Fibroblast of villous mesenchyme (primary cell): Measurements from ENCODE around the gene RBM22. TPM values are rescaled to one million over a fixed set of nuclear protein-coding genes. Genes with fewer than 3 reads are reported as not detected.
A peak's percentile ranks its signal among the peaks of the same experiment; 100 is the strongest.

Source experiments
- DNase-seq: peaks from one replicate; pipeline ENCODE4 v3.0.0-alpha.2; 2010; ENCODE audit warnings: low read depth
- H3K4me3 ChIP-seq: 2 replicates; pipeline ENCODE4 v1.5.1; 2011; ENCODE audit warnings: low read depth, mild to moderate bottlenecking, low read length
- total RNA-seq: library from RNA; depleted of rRNA; stranded (reverse); fragments of >200 nt; gene quantifications from 2 replicates; pipeline ENCODE4 v1.2.3, GENCODE V29; 2012
- TF ChIP-seq, protein P1 (sequence below): IDR thresholded peaks from 2 replicates; pipeline ENCODE4 v1.5.1; 2012; ENCODE audit warnings: low read depth, mild to moderate bottlenecking, low read length; ENCODE audit not compliant: insufficient read depth

RBM22 gene
- total RNA-seq, 1 donor = 29.8 TPM

DNA sequence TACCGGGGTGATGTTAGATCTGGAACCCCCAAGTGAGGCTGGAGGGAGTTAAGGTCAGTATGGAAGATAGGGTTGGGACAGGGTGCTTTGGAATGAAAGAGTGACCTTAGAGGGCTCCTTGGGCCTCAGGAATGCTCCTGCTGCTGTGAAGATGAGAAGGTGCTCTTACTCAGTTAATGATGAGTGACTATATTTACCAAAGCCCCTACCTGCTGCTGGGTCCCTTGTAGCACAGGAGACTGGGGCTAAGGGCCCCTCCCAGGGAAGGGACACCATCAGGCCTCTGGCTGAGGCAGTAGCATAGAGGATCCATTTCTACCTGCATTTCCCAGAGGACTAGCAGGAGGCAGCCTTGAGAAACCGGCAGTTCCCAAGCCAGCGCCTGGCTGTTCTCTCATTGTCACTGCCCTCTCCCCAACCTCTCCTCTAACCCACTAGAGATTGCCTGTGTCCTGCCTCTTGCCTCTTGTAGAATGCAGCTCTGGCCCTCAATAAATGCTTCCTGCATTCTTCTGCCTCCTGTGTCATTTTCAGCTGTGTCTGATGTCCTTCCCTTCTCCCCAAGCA, 42.1 kb downstream of the RBM22 start:
- no peak overlapping the region for H3K4me3 ChIP-seq
- TF ChIP-seq, protein P1, sequence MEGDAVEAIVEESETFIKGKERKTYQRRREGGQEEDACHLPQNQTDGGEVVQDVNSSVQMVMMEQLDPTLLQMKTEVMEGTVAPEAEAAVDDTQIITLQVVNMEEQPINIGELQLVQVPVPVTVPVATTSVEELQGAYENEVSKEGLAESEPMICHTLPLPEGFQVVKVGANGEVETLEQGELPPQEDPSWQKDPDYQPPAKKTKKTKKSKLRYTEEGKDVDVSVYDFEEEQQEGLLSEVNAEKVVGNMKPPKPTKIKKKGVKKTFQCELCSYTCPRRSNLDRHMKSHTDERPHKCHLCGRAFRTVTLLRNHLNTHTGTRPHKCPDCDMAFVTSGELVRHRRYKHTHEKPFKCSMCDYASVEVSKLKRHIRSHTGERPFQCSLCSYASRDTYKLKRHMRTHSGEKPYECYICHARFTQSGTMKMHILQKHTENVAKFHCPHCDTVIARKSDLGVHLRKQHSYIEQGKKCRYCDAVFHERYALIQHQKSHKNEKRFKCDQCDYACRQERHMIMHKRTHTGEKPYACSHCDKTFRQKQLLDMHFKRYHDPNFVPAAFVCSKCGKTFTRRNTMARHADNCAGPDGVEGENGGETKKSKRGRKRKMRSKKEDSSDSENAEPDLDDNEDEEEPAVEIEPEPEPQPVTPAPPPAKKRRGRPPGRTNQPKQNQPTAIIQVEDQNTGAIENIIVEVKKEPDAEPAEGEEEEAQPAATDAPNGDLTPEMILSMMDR = no peak
- no peak for DNase-seq

- H3K4me3 ChIP-seq = no peak overlapping the region
- TF ChIP-seq, protein P1 = no peak
- DNase-seq = no peak
Observed at GRCh38 chr5:150658121-150658520, 42.7 kb downstream of the RBM22 start.

- H3K4me3 ChIP-seq = peak overlapping the region; percentile 57
- no peak for DNase-seq
Observed at GRCh38 chr5:150656191-150657132, 44.4 kb downstream of the RBM22 start.

GRCh38 chr5:150655221-150655620, 45.6 kb downstream of the RBM22 start:
- TF ChIP-seq, protein P1 = no peak
- no peak overlapping the region for H3K4me3 ChIP-seq
- no peak for DNase-seq

More at GRCh38 chr5:150656191-150657132, 44.4 kb downstream of the RBM22 start:
- TF ChIP-seq, protein P1 = peak; percentile 40

DNA sequence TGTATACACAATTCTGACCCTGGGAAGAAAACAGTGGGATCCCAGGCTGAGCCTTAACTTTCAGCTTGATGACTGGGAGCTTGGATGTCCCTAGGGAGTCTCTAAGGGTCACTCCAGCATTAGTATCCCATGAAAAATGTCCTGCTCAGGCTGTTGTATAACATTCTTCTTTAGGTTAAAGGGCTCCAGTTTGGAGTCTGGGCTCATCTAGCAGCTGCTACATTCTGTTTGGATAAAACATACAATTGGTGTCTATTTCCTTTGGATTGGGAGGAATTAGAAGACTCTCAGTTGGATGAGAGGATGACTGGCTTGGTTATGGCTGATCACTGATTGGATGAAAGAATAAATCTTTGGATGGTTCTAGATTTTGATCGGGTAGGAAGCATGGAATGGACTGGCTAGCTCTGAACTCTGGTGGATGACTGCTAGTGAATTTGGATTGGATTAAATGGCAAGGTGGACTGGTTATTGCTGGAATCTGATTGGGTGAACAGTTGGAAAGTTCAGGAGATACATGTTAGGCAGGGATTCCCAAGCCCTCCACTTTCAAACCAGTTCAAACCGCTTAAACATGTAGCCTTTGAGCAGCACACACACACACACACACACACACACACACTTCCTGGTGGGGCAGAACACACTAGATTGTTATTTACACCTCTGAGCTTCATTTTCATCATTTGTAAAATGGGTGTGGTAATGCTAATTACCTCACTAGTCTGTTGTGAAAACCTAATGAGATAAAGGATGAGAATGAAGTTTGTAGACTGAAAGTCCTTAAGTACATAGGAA, 46.9 kb downstream of the RBM22 start:
- no peak overlapping the region for H3K4me3 ChIP-seq
- DNase-seq = no peak
- TF ChIP-seq, protein P1 = no peak

- TF ChIP-seq, protein P1 = peak; percentile 35
- no peak for DNase-seq
- no peak overlapping the region for H3K4me3 ChIP-seq
Observed at GRCh38 chr5:150653145-150653761, 47.6 kb downstream of the RBM22 start.
